WTC11 (cell line): Measurements from ENCODE around the gene POP4. TPM values are rescaled to one million over a fixed set of nuclear protein-coding genes. Genes with fewer than 3 reads are reported as not detected.

Source experiments
- ATAC-seq: fragments of 200-7000 bp; cut with Tn5 transposase; 2 replicates; pipeline ENCODE4 v1.10.0; 2021; ENCODE audit warnings: mild to moderate bottlenecking, moderate library complexity
- CTCF ChIA-PET: fragments of 300-600 bp; sonication (Branson Sonifier 250); formaldehyde crosslinking; loops from one replicate; lab custom pipeline; 2021; ENCODE audit warnings: antibody characterized with exemption; lab: Charles Lee
- POLR2A ChIA-PET: fragments of 350-600 bp; sonication (Branson Sonifier 250); formaldehyde crosslinking; loops from one replicate; lab custom pipeline; 2021; ENCODE audit warnings: antibody characterized with exemption; lab: Charles Lee
- DNase-seq: peaks from one replicate; pipeline ENCODE4 v3.0.0; 2021; ENCODE audit warnings: low spot score
- H3K27ac Mint-ChIP-seq: 2 replicates; pipeline ENCODE4 v1.8.0; 2021; ENCODE audit warnings: mixed read lengths
- H3K27me3 Mint-ChIP-seq: 2 replicates; pipeline ENCODE4 v1.8.0; 2021; ENCODE audit warnings: low read depth, mild to moderate bottlenecking, moderate library complexity, mixed read lengths
- H3K36me3 Mint-ChIP-seq: 2 replicates; pipeline ENCODE4 v1.8.0; 2021; ENCODE audit warnings: mixed read lengths
- H3K4me1 Mint-ChIP-seq: 2 replicates; pipeline ENCODE4 v1.8.0; 2022; ENCODE audit warnings: mixed read lengths
- H3K4me3 Mint-ChIP-seq: 2 replicates; pipeline ENCODE4 v1.8.0; 2021; ENCODE audit warnings: mild to moderate bottlenecking, moderate library complexity, mixed read lengths
- H3K9me3 Mint-ChIP-seq: 2 replicates; pipeline ENCODE4 v1.8.0; 2021; ENCODE audit warnings: mixed read lengths
- E2F4 ChIP-seq: sonication (generic); formaldehyde crosslinking; IDR thresholded peaks from 2 replicates; pipeline ENCODE4 v1.8.1; 2022; ENCODE audit warnings: low read depth, mild to moderate bottlenecking, moderate library complexity, missing genetic modification reagents, borderline replicate concordance
- E2F5 ChIP-seq: sonication (generic); formaldehyde crosslinking; IDR thresholded peaks from 2 replicates; pipeline ENCODE4 v1.8.1; 2022; ENCODE audit warnings: mild to moderate bottlenecking, moderate library complexity, missing genetic modification reagents
- GABPB1 ChIP-seq: sonication (generic); formaldehyde crosslinking; IDR thresholded peaks from 2 replicates; pipeline ENCODE4 v1.8.1; 2023; ENCODE audit warnings: mild to moderate bottlenecking, missing genetic modification reagents
- GRHL2 ChIP-seq: fragments of 250-450 bp; sonication (Bioruptor Pico); IDR thresholded peaks from 2 replicates; pipeline ENCODE4 v1.8.0; 2022; ENCODE audit warnings: mild to moderate bottlenecking, moderate library complexity; ENCODE audit not compliant: insufficient replicate concordance, severe bottlenecking
- HMGA2 ChIP-seq: fragments of 250-450 bp; sonication (Bioruptor Pico); IDR thresholded peaks from 2 replicates; pipeline ENCODE4 v1.4.0; 2021; ENCODE audit warnings: mild to moderate bottlenecking, moderate library complexity
- HMGXB4 ChIP-seq: sonication (generic); formaldehyde crosslinking; IDR thresholded peaks from 2 replicates; pipeline ENCODE4 v1.8.1; 2023; ENCODE audit warnings: mild to moderate bottlenecking, moderate library complexity, missing genetic modification reagents
- JUN ChIP-seq: sonication (generic); formaldehyde crosslinking; IDR thresholded peaks from 2 replicates; pipeline ENCODE4 v1.8.0; 2023; ENCODE audit warnings: mild to moderate bottlenecking, missing genetic modification reagents
- KAT7 ChIP-seq: sonication (generic); formaldehyde crosslinking; IDR thresholded peaks from 2 replicates; pipeline ENCODE4 v1.8.1; 2023; ENCODE audit warnings: missing genetic modification reagents, mild to moderate bottlenecking, borderline replicate concordance
- MYBL2 ChIP-seq: sonication (generic); formaldehyde crosslinking; IDR thresholded peaks from 2 replicates; pipeline ENCODE4 v1.8.1; 2023; ENCODE audit warnings: mild to moderate bottlenecking, moderate library complexity, missing genetic modification reagents
- NFATC4 ChIP-seq: fragments of 250-450 bp; sonication (Bioruptor Pico); IDR thresholded peaks from 2 replicates; pipeline ENCODE4 v1.9.0; 2021; ENCODE audit warnings: mild to moderate bottlenecking
- NFYB ChIP-seq: sonication (generic); formaldehyde crosslinking; conservative IDR thresholded peaks from 2 replicates; pipeline ENCODE4 v1.8.0; 2022; ENCODE audit warnings: low read depth, missing genetic modification reagents
- STAT6 ChIP-seq: sonication (generic); formaldehyde crosslinking; conservative IDR thresholded peaks from 2 replicates; pipeline ENCODE4 v1.8.1; 2023; ENCODE audit warnings: mild to moderate bottlenecking, low read depth, missing genetic modification reagents, moderate library complexity
- TCF7 ChIP-seq: sonication (generic); formaldehyde crosslinking; IDR thresholded peaks from 2 replicates; pipeline ENCODE4 v1.8.0; 2022; ENCODE audit warnings: mild to moderate bottlenecking, low read depth, missing genetic modification reagents, moderate library complexity
- TP53 ChIP-seq: sonication (generic); formaldehyde crosslinking; IDR thresholded peaks from 2 replicates; pipeline ENCODE4 v1.8.1; 2023; ENCODE audit warnings: mild to moderate bottlenecking, missing genetic modification reagents
- ZMAT4 ChIP-seq: fragments of 250-450 bp; sonication (Bioruptor Pico); IDR thresholded peaks from 2 replicates; pipeline ENCODE4 v1.9.0; 2021; ENCODE audit warnings: mild to moderate bottlenecking
- ZNF219 ChIP-seq: sonication (generic); formaldehyde crosslinking; IDR thresholded peaks from 2 replicates; pipeline ENCODE4 v1.8.0; 2023; ENCODE audit warnings: missing genetic modification reagents, mild to moderate bottlenecking, borderline replicate concordance
- ZNF281 ChIP-seq: sonication (generic); formaldehyde crosslinking; IDR thresholded peaks from 2 replicates; pipeline ENCODE4 v1.8.0; 2023; ENCODE audit warnings: mild to moderate bottlenecking, missing genetic modification reagents
- ZNF425 ChIP-seq: fragments of 250-450 bp; sonication (Bioruptor Pico); conservative IDR thresholded peaks from 2 replicates; pipeline ENCODE4 v1.9.0; 2021; ENCODE audit warnings: mild to moderate bottlenecking
- total RNA-seq: library from RNA; stranded (reverse); gene quantifications from 3 replicates; pipeline ENCODE4 v1.2.3, GENCODE V29; 2021

POP4 gene
- total RNA-seq, 1 experiment from 2014 or later, result 46.7 TPM

- Mint-ChIP-seq H3K4me3 (no peak overlapping the region), H3K27ac (0 out of 2 replicates have a peak overlapping the region, but pooled peaks have one; percentile 63), H3K4me1 (peaks cover 9% of the 10 kb centered on the region), H3K36me3 (peaks cover 24% of the 10 kb centered on the region), H3K27me3 (peaks cover 3% of the 10 kb centered on the region; the same call in 1 of the 2 replicates), H3K9me3 (no peaks in the 10 kb centered on the region)
- no peak for ATAC-seq
- ChIA-PET POLR2A (interaction anchor here (1.4 to 1.5 kb wide), 2 partner anchors 55 to 59 kb away, joined by 4 read pairs; partner anchors contain the start of gene PLEKHF1), CTCF (interaction anchor here (0.8 to 3.3 kb wide), 16 partner anchors 9 to 150 kb away, joined by 3 to 63 read pairs (median 9); partner anchors contain the start of genes C19orf12 and PLEKHF1)
- no peak for TF ChIP-seq JUN
- no peak for TF ChIP-seq NFYB
- TF ChIP-seq NFATC4 (CRISPR knock-in tag), result no peak
- TF ChIP-seq ZNF281 (CRISPR knock-in tag), result no peak
- no peak for TF ChIP-seq GRHL2 (CRISPR knock-in tag)
- no peak for TF ChIP-seq KAT7 (CRISPR knock-in tag)
- TF ChIP-seq GABPB1 (CRISPR knock-in tag), result no peak
- no peak for DNase-seq
These were observed 3.6 kb downstream of the POP4 start for GRCh38 chr19:29609636-29610035.

GRCh38 chr19:29610213-29610573 lies 4.1 kb downstream of the POP4 start:
- H3K4me3 Mint-ChIP-seq, result no peak overlapping the region
- POLR2A ChIA-PET, result interaction anchor here (1.1 to 1.5 kb wide), 3 partner anchors 55 to 71 kb away, joined by 4 to 5 read pairs (median 4); partner anchors contain the start of gene PLEKHF1
- H3K4me1 Mint-ChIP-seq, result peaks cover 9% of the 10 kb centered on the region
- TF ChIP-seq HMGA2 (CRISPR knock-in tag), result no peak
- no peak for TF ChIP-seq TCF7 (CRISPR knock-in tag)
- no peak for TF ChIP-seq MYBL2
- no peak for TF ChIP-seq ZMAT4
- TF ChIP-seq E2F4, result no peak
- no peak for TF ChIP-seq ZNF281 (CRISPR knock-in tag)
- TF ChIP-seq ZNF425 (CRISPR knock-in tag), result no peak
- TF ChIP-seq HMGXB4 (CRISPR knock-in tag), result no peak
- TF ChIP-seq E2F5 (CRISPR knock-in tag), result no peak
- no peak for TF ChIP-seq STAT6 (CRISPR knock-in tag)
- no peak for TF ChIP-seq NFYB
- no peak for TF ChIP-seq TP53 (CRISPR knock-in tag)
- no peak for TF ChIP-seq ZNF219 (CRISPR knock-in tag)

More at GRCh38 chr19:29610213-29610573, 4.1 kb downstream of the POP4 start:
- Mint-ChIP-seq H3K27me3 (peaks cover 3% of the 10 kb centered on the region; the same call in 1 of the 2 replicates), H3K27ac (peak overlapping the region; percentile 63), H3K36me3 (peaks cover 28% of the 10 kb centered on the region), H3K9me3 (no peaks in the 10 kb centered on the region)
- CTCF ChIA-PET, result interaction anchor here (0.5 to 3.3 kb wide), 38 partner anchors 9 to 338 kb away, joined by 3 to 63 read pairs (median 4); partner anchors contain the start of genes C19orf12 and PLEKHF1
- ATAC-seq (peak; percentile 11), DNase-seq (no peak)
